ENCODE results near the gene SYCE1L.
A peak's percentile ranks its signal among the peaks of the same experiment; 100 is the strongest.

Gene SYCE1L

GRCh38 chr16:77212741-77213541 lies 13.7 kb downstream of the SYCE1L start (continued):
- TF ChIP-seq, protein P1, sequence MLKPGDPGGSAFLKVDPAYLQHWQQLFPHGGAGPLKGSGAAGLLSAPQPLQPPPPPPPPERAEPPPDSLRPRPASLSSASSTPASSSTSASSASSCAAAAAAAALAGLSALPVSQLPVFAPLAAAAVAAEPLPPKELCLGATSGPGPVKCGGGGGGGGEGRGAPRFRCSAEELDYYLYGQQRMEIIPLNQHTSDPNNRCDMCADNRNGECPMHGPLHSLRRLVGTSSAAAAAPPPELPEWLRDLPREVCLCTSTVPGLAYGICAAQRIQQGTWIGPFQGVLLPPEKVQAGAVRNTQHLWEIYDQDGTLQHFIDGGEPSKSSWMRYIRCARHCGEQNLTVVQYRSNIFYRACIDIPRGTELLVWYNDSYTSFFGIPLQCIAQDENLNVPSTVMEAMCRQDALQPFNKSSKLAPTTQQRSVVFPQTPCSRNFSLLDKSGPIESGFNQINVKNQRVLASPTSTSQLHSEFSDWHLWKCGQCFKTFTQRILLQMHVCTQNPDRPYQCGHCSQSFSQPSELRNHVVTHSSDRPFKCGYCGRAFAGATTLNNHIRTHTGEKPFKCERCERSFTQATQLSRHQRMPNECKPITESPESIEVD (tag by site-specific recombination; IDR thresholded peaks at IDR 0.05) = no peak
- TF ChIP-seq ZNF837 (tag by site-specific recombination; IDR thresholded peaks at IDR 0.05) = no peak

GRCh38 chr16:77213542-77214106 lies 14.4 kb downstream of the SYCE1L start:
- Histone ChIP-seq H3K4me3 (ENCODE audit: low read depth, low read length) (no peak overlapping the region), H3K36me3 (ENCODE audit: control insufficient read depth in 2 of 2, insufficient read depth in 1 of 2, low read length in 2 of 2) (no peaks in the 10 kb centered on the region), H3K4me1 (ENCODE audit: control insufficient read depth, insufficient read depth, low read length) (peaks cover 3% of the 10 kb centered on the region; the same call in 1 of the 2 replicates), H3K9me3 (ENCODE audit: control insufficient read depth, insufficient read depth, low read depth, low read length) (no peaks in the 10 kb centered on the region), H3K27ac (ENCODE audit: extremely low read depth, low read depth, low read length) (no peak overlapping the region)
- POLR2A ChIA-PET = no interaction called here
- CTCF ChIA-PET = interaction anchor here (0.9 kb wide), 2 partner anchors 9 to 436 kb away, joined by 3 read pairs; no protein-coding TSS in a partner anchor
- TF ChIP-seq TCF7L2 (IDR thresholded peaks at IDR 0.05; ENCODE audit: borderline replicate concordance, low read depth, low read length) (no peak), ZNF664 (tag by site-specific recombination; IDR thresholded peaks at IDR 0.05) (0 out of 2 replicates have a peak, but pooled peaks have one; percentile 13), ZEB2 (tag by site-specific recombination; IDR thresholded peaks at IDR 0.05) (peak; percentile 68), ZNF501 (tag by site-specific recombination; IDR thresholded peaks at IDR 0.05) (no peak), ZNF133 (tag by site-specific recombination; IDR thresholded peaks at IDR 0.05) (no peak), ZNF239 (tag by site-specific recombination; IDR thresholded peaks at IDR 0.05) (no peak), ZNF302 (tag by site-specific recombination; IDR thresholded peaks at IDR 0.05; ENCODE audit: low read depth) (no peak), ZNF37A (tag by site-specific recombination; IDR thresholded peaks at IDR 0.05) (no peak), ZNF660 (tag by site-specific recombination; IDR thresholded peaks at IDR 0.05) (no peak), ZNF10 (tag by site-specific recombination; IDR thresholded peaks at IDR 0.05) (no peak), ZNF830 (tag by site-specific recombination; IDR thresholded peaks at IDR 0.05; ENCODE audit: low read depth) (no peak), SP7 (tag by site-specific recombination; IDR thresholded peaks at IDR 0.05) (peak; percentile 25; the same call in 1 of the 2 replicates), EGR2 (tag by site-specific recombination; IDR thresholded peaks at IDR 0.05; ENCODE audit: low read depth) (0 out of 2 replicates have a peak, but pooled peaks have one; percentile 5), ZNF580 (tag by site-specific recombination; IDR thresholded peaks at IDR 0.05) (no peak), GLIS1 (tag by site-specific recombination; IDR thresholded peaks at IDR 0.05) (no peak), ZNF366 (tag by site-specific recombination; conservative IDR thresholded peaks at IDR 0.05) (peak; percentile 73), ZBTB48 (tag by site-specific recombination; IDR thresholded peaks at IDR 0.05) (0 out of 2 replicates have a peak, but pooled peaks have one; percentile 21), BCL11A (tag by site-specific recombination; IDR thresholded peaks at IDR 0.05; ENCODE audit: low read depth) (no peak), ZNF155 (tag by site-specific recombination; IDR thresholded peaks at IDR 0.05) (no peak), ZNF146 (tag by site-specific recombination; IDR thresholded peaks at IDR 0.05) (no peak), ZNF398 (tag by site-specific recombination; IDR thresholded peaks at IDR 0.05) (peak; percentile 23), KLF9 (tag by site-specific recombination; IDR thresholded peaks at IDR 0.05; ENCODE audit: low read depth) (no peak; the same call in 1 of the 2 replicates)
- TF ChIP-seq, protein P2, sequence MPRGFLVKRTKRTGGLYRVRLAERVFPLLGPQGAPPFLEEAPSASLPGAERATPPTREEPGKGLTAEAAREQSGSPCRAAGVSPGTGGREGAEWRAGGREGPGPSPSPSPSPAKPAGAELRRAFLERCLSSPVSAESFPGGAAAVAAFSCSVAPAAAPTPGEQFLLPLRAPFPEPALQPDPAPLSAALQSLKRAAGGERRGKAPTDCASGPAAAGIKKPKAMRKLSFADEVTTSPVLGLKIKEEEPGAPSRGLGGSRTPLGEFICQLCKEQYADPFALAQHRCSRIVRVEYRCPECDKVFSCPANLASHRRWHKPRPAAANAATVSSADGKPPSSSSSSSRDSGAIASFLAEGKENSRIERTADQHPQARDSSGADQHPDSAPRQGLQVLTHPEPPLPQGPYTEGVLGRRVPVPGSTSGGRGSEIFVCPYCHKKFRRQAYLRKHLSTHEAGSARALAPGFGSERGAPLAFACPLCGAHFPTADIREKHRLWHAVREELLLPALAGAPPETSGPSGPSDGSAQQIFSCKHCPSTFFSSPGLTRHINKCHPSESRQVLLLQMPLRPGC (tag by site-specific recombination; IDR thresholded peaks at IDR 0.05) = 0 out of 2 replicates have a peak, but pooled peaks have one; percentile 14
- TF ChIP-seq, protein P3, sequence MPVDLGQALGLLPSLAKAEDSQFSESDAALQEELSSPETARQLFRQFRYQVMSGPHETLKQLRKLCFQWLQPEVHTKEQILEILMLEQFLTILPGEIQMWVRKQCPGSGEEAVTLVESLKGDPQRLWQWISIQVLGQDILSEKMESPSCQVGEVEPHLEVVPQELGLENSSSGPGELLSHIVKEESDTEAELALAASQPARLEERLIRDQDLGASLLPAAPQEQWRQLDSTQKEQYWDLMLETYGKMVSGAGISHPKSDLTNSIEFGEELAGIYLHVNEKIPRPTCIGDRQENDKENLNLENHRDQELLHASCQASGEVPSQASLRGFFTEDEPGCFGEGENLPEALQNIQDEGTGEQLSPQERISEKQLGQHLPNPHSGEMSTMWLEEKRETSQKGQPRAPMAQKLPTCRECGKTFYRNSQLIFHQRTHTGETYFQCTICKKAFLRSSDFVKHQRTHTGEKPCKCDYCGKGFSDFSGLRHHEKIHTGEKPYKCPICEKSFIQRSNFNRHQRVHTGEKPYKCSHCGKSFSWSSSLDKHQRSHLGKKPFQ (tag by site-specific recombination; IDR thresholded peaks at IDR 0.05) = no peak
- TF ChIP-seq, protein P4, sequence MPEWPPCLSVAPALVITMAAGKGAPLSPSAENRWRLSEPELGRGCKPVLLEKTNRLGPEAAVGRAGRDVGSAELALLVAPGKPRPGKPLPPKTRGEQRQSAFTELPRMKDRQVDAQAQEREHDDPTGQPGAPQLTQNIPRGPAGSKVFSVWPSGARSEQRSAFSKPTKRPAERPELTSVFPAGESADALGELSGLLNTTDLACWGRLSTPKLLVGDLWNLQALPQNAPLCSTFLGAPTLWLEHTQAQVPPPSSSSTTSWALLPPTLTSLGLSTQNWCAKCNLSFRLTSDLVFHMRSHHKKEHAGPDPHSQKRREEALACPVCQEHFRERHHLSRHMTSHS (tag by site-specific recombination; IDR thresholded peaks at IDR 0.05) = no peak
